ENCODE results near the gene PDE6A. TPM values are rescaled to one million over a fixed set of nuclear protein-coding genes. Genes with fewer than 3 reads are reported as not detected.

PDE6A gene
- total and polyA plus RNA-seq, 9 donors = 0.05 to 0.68 (median 0.15) TPM

GRCh38 chr5:149827546-149827945 is 117.0 kb downstream of the PDE6A start:
- intact Hi-C loops (cut with DNase I) = loop anchor here in 2 of 4 donors (5.0 to 10.0 kb wide), 2 partner anchors 93 to 95 kb away; partner anchors contain the start of gene PPARGC1B (in 2 of the 2)
- no peak for TF ChIP-seq CTCF (IDR thresholded peaks at IDR 0.05)
- DNase-seq = no peak
- 88 to 96% (median 95%) methylated on average over 5 of the region's 5 CpGs for WGBS, 3 donors
- Histone ChIP-seq H3K4me1 (ENCODE audit: insufficient read depth) (peaks cover 19% of the 10 kb centered on the region), H3K4me3 (no peak overlapping the region), H3K27me3 (no peaks in the 10 kb centered on the region), H3K36me3 (no peaks in the 10 kb centered on the region), H3K9me3 (no peaks in the 10 kb centered on the region), H3K27ac (no peak overlapping the region)

DNA sequence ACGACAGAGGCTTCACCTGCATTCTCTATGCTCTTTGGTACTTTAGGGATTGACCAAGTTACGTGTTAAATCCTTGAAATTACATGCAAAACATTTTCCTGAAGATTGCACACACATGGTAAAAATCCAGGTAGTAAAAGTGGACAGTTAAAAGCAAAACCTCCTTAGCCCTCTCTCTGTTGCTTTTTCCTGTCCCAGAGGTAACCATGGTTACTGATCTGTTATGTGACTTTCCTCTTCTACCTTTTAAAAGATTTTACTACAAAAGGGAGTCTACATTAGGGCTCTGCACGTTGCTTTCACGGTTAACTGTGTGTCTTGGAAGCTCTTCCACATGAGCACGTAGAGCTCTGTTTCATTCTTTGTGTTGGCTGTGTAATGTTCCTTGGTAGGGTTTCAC is 117.5 kb downstream of the PDE6A start:
- no peak for DNase-seq
- H3K27ac ChIP-seq = no peak overlapping the region
- 80 to 89% (median 84%) methylated on average over 5 of the region's 5 CpGs for WGBS, 3 donors
- no peak for TF ChIP-seq CTCF (IDR thresholded peaks at IDR 0.05)
- no peak for TF ChIP-seq EP300 (IDR thresholded peaks at IDR 0.05)
- no peak for TF ChIP-seq POLR2A (IDR thresholded peaks at IDR 0.05)
- H3K9me3 ChIP-seq = no peaks in the 10 kb centered on the region
- no peak overlapping the region for H3K4me3 ChIP-seq
- no peaks in the 10 kb centered on the region for H3K27me3 ChIP-seq
- intact Hi-C loops (cut with DNase I) = loop anchor here in 2 of 4 donors (5.0 to 10.0 kb wide), 2 partner anchors 92 to 95 kb away; partner anchors contain the start of gene PPARGC1B (in 2 of the 2)
- H3K4me1 ChIP-seq (ENCODE audit: insufficient read depth) = peaks cover 19% of the 10 kb centered on the region
- no peaks in the 10 kb centered on the region for H3K36me3 ChIP-seq

- intact Hi-C loops (cut with DNase I) = loop anchor here in 2 of 4 donors (5.0 to 10.0 kb wide), 2 partner anchors 92 to 94 kb away; partner anchors contain the start of gene PPARGC1B (in 2 of the 2)
- Histone ChIP-seq H3K4me1 (ENCODE audit: insufficient read depth) (peaks cover 19% of the 10 kb centered on the region), H3K9me3 (no peaks in the 10 kb centered on the region), H3K27me3 (no peaks in the 10 kb centered on the region), H3K36me3 (no peaks in the 10 kb centered on the region), H3K4me3 (no peak overlapping the region), H3K27ac (peak overlapping the region in 1 of 2 donors; percentile 4)
- WGBS, 3 donors = 50 to 65% (median 55%) methylated on average over 9 of the region's 9 CpGs
- DNase-seq = peak in 3 of 5 donors; percentile 30 to 58 (median 54)
- TF ChIP-seq POLR2A (IDR thresholded peaks at IDR 0.05) (no peak), CTCF (IDR thresholded peaks at IDR 0.05) (no peak), EP300 (IDR thresholded peaks at IDR 0.05) (no peak)
Observed at GRCh38 chr5:149826574-149826973, 118.0 kb downstream of the PDE6A start.

DNA sequence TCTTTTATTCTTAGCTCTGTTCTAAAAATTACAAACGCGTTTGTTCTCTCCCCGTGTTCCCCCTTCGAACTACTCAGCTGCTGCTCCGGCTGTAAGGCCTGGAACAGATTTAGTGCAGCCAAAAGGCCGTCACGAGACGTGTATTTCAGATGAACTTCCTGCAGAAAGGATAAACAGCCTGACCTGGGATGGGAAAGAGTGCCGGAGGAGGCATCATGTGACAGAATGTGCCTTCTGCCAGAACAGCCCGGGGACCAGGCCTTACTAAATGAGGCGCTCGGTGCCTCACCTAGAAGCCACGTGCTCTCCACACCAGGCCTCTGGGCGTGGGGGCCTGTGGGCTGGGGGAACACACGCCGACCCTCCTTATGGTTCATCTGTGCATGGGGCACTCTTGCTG is 119.7 kb downstream of the PDE6A start:
- intact Hi-C loops (cut with DNase I) = loop anchor here in 2 of 4 donors (2.0 to 10.0 kb wide), 3 partner anchors 90 to 186 kb away; partner anchors contain the start of gene PPARGC1B (in 2 of the 2)
- 35 to 40% (median 35%) methylated on average over 16 of the region's 16 CpGs for WGBS, 3 donors
- TF ChIP-seq POLR2A (IDR thresholded peaks at IDR 0.05) = no peak
- TF ChIP-seq CTCF (IDR thresholded peaks at IDR 0.05) = no peak
- TF ChIP-seq EP300 (IDR thresholded peaks at IDR 0.05) = no peak
- Histone ChIP-seq H3K9me3 (no peaks in the 10 kb centered on the region), H3K27me3 (no peaks in the 10 kb centered on the region), H3K27ac (peak overlapping the region in 1 of 2 donors; percentile 80), H3K36me3 (no peaks in the 10 kb centered on the region), H3K4me1 (ENCODE audit: insufficient read depth) (peaks cover 19% of the 10 kb centered on the region), H3K4me3 (no peak overlapping the region)
- peak; percentile 63 to 82 (median 70) for DNase-seq

All from ovary (tissue), 9 donors.